ENCODE measurements around the gene RNF114.

- TF ChIP-seq POLR2AphosphoS5 (IDR thresholded peaks at IDR 0.05; ENCODE audit: low read depth, low read length): no peak
- TF ChIP-seq CTCF (IDR thresholded peaks at IDR 0.05): no peak
- TF ChIP-seq EP300 (IDR thresholded peaks at IDR 0.05; ENCODE audit: borderline replicate concordance in 1 of 2, low read depth in 1 of 2, low read length in 1 of 2): no peak
- no peak for TF ChIP-seq MXI1 (IDR thresholded peaks at IDR 0.05; ENCODE audit: low read depth, low read length)
- TF ChIP-seq USF2 (IDR thresholded peaks at IDR 0.05; ENCODE audit: borderline replicate concordance, low read depth, low read length): no peak
- no peak for TF ChIP-seq MAX (IDR thresholded peaks at IDR 0.05; ENCODE audit: low read depth)
- no peak for TF ChIP-seq NRF1 (IDR thresholded peaks at IDR 0.05; ENCODE audit: low read depth, low read length)
These were observed 31.6 kb upstream of the RNF114 start for GRCh38 chr20:49904440-49905214.
